Hepatocyte (in vitro differentiated cells): Measurements from ENCODE around the gene NLK. TPM values are rescaled to one million over a fixed set of nuclear protein-coding genes. Genes with fewer than 3 reads are reported as not detected.
"Not testable (repeated sequence)": the region's sequence is repeated elsewhere in the genome, so short reads cannot be mapped to it uniquely, and the experiment has no call there.

Source experiments
- DNase-seq: peaks from one replicate; pipeline ENCODE4 v3.0.0-alpha.2; 2016; ENCODE audit warnings: low spot score
- H2AFZ ChIP-seq: fragments of 200-600 bp; sonication (generic); 2 replicates; pipeline ENCODE4 v1.6.0; 2016; ENCODE audit warnings: antibody characterized with exemption, mild to moderate bottlenecking
- H3K27ac ChIP-seq: fragments of 200-600 bp; sonication (generic); 2 replicates; pipeline ENCODE4 v1.5.1; 2016; ENCODE audit warnings: mild to moderate bottlenecking
- H3K27me3 ChIP-seq: fragments of 200-600 bp; sonication (generic); 2 replicates; pipeline ENCODE4 v1.6.1; 2016
- H3K36me3 ChIP-seq: fragments of 200-600 bp; sonication (generic); replicated peaks from 2 replicates; pipeline ENCODE4 v1.5.1; 2016; ENCODE audit warnings: low read depth; ENCODE audit not compliant: insufficient read depth
- H3K4me1 ChIP-seq: fragments of 200-600 bp; sonication (generic); 2 replicates; pipeline ENCODE4 v1.5.1; 2016; ENCODE audit warnings: mild to moderate bottlenecking, moderate library complexity; ENCODE audit not compliant: insufficient read depth
- H3K4me2 ChIP-seq: fragments of 200-600 bp; sonication (generic); 2 replicates; pipeline ENCODE4 v1.6.0; 2016
- H3K4me3 ChIP-seq: fragments of 200-600 bp; sonication (generic); 2 replicates; pipeline ENCODE4 v1.5.1; 2016; ENCODE audit warnings: mild to moderate bottlenecking
- H3K79me2 ChIP-seq: fragments of 200-600 bp; sonication (generic); 2 replicates; pipeline ENCODE4 v1.6.0; 2017; ENCODE audit warnings: mild to moderate bottlenecking
- H3K9me2 ChIP-seq: fragments of 200-600 bp; sonication (generic); replicated peaks from 2 replicates; pipeline ENCODE4 v1.6.0; 2017; ENCODE audit warnings: mild to moderate bottlenecking; ENCODE audit not compliant: insufficient read depth
- H3K9me3 ChIP-seq: fragments of 200-600 bp; sonication (generic); 2 replicates; pipeline ENCODE4 v1.5.1; 2016; ENCODE audit warnings: low read depth, mild to moderate bottlenecking
- H4K20me1 ChIP-seq: fragments of 200-600 bp; sonication (generic); 2 replicates; pipeline ENCODE4 v1.6.0; 2016; ENCODE audit warnings: mild to moderate bottlenecking; ENCODE audit not compliant: insufficient read depth, poor library complexity, severe bottlenecking
- EZH2 ChIP-seq: fragments of 200-600 bp; sonication (generic); IDR thresholded peaks from 2 replicates; pipeline ENCODE4 v1.6.1; 2016; ENCODE audit warnings: antibody characterized with exemption, mild to moderate bottlenecking, borderline replicate concordance
- EZH2phosphoT487 ChIP-seq: fragments of 200-600 bp; sonication (generic); IDR thresholded peaks from one replicate; pipeline ENCODE4 v1.6.1; 2018; ENCODE audit warnings: antibody characterized with exemption, mild to moderate bottlenecking, low read depth, moderate library complexity; ENCODE audit not compliant: unreplicated experiment, severe bottlenecking
- whole genome bisulfite sequencing: methylation state at CpG from one replicate; pipeline ENCODE4 v1.1.6; 2016; ENCODE audit warnings: low lambda C conversion rate; ENCODE audit errors: missing lambda C conversion rate; 5-methylcytosine and 5-hydroxymethylcytosine counted together
- polyA plus RNA-seq: library from polyadenylated mRNA; unstranded; fragments of >200 nt; fragmentation: Nextera tagmentation; extraction: Ambion mirVana; gene quantifications from 2 replicates; pipeline ENCODE4 v1.2.1, GENCODE V29; 2016
- total RNA-seq: library from RNA; depleted of rRNA; stranded (reverse); fragments of >200 nt; gene quantifications from 2 replicates; pipeline ENCODE4 v1.2.3, GENCODE V29; 2014
- TF ChIP-seq, protein P1 (sequence below): fragments of 200-600 bp; sonication (generic); IDR thresholded peaks from 2 replicates; pipeline ENCODE4 v1.5.1; 2016; ENCODE audit warnings: antibody characterized with exemption, mild to moderate bottlenecking; ENCODE audit not compliant: poor library complexity

NLK gene
- total and polyA plus RNA-seq, 2 experiments from 2014 or later = 5.2 to 24.9 TPM

DNA sequence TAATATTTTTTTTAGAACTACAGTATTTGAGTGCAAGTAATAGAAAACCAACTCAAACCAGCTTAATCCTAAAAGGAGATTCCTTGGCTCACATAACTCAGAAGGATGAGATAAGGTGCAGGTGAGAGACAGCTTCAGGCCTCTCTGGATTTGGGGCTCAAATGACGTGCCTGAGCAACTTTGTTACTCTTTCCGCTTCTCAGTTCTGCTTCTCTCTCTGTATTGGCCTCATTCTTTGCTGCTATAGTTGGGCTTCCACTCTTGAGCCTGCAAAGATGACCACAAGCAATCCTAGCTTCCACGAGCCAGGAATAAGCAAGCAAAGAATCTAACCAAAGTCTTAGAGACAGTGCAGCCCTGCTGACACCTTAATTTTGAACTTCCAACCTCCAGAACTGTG lies 45.0 kb upstream of the NLK start:
- Histone ChIP-seq H3K79me2 (no peaks in the 10 kb centered on the region), H3K27ac (no peak overlapping the region), H3K9me3 (no peaks in the 10 kb centered on the region), H3K27me3 (no peaks in the 10 kb centered on the region), H3K4me3 (no peak overlapping the region), H3K9me2 (no peaks in the 10 kb centered on the region), H3K36me3 (no peaks in the 10 kb centered on the region), H2AFZ (no peak overlapping the region), H4K20me1 (no peaks in the 10 kb centered on the region), H3K4me2 (no peak overlapping the region), H3K4me1 (no peaks in the 10 kb centered on the region)
- 81% methylated on average over 3 of the region's 3 CpGs for WGBS
- DNase-seq = no peak
- TF ChIP-seq, protein P1, sequence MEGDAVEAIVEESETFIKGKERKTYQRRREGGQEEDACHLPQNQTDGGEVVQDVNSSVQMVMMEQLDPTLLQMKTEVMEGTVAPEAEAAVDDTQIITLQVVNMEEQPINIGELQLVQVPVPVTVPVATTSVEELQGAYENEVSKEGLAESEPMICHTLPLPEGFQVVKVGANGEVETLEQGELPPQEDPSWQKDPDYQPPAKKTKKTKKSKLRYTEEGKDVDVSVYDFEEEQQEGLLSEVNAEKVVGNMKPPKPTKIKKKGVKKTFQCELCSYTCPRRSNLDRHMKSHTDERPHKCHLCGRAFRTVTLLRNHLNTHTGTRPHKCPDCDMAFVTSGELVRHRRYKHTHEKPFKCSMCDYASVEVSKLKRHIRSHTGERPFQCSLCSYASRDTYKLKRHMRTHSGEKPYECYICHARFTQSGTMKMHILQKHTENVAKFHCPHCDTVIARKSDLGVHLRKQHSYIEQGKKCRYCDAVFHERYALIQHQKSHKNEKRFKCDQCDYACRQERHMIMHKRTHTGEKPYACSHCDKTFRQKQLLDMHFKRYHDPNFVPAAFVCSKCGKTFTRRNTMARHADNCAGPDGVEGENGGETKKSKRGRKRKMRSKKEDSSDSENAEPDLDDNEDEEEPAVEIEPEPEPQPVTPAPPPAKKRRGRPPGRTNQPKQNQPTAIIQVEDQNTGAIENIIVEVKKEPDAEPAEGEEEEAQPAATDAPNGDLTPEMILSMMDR = no peak
- no peak for TF ChIP-seq EZH2phosphoT487
- TF ChIP-seq EZH2 = no peak

DNA sequence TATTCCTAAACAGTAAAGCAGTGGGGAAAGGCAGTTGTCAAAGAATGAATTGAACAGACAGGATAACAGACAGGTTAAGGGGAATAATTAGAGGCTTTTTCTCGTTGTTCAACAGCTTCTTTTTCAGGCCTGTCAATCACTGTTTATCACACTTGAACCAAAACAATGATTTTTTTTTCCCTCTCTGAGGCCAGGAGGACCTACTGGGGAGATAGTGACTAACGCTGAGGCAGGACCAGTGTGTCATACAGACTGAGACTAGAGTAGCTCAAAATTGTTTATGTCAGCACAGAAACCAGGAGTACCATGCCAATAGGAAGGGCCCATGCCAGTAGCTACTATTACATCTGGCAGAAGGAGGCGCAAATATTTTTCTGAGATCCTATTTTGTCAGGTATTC lies 41.3 kb upstream of the NLK start:
- Histone ChIP-seq H3K27ac (no peak overlapping the region), H3K4me3 (no peak overlapping the region), H3K79me2 (no peaks in the 10 kb centered on the region), H3K9me2 (no peaks in the 10 kb centered on the region), H3K27me3 (no peaks in the 10 kb centered on the region), H3K36me3 (no peaks in the 10 kb centered on the region), H4K20me1 (no peaks in the 10 kb centered on the region), H3K4me1 (no peaks in the 10 kb centered on the region), H2AFZ (no peak overlapping the region), H3K4me2 (no peak overlapping the region), H3K9me3 (no peaks in the 10 kb centered on the region)
- no peak for TF ChIP-seq EZH2phosphoT487
- no peak for TF ChIP-seq EZH2
- TF ChIP-seq, protein P1 = no peak
- DNase-seq = no peak
- 51% methylated on average over 3 of the region's 3 CpGs for WGBS

DNA sequence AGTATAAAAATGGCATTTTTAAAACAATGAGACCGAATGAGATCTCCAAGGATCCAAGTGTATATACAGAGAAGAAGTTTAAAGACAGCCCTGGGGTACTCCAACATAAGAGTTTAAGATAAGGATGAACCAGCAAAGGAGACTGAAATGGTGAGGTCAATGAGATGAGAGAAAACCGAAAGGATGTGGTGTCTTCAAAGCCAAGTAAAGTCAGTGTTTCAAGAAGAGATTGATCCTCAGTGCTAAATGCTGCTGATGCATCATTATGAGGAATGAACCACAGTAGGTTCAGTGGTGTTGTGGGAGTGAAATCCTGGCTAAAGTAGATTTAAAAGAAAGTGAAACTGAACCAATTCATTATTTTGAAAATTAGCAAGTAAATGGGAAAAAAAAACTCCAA lies 38.1 kb upstream of the NLK start:
- H3K27ac ChIP-seq = no peak overlapping the region
- H3K9me2 ChIP-seq = no peaks in the 10 kb centered on the region
- WGBS = 82% methylated on average over 2 of the region's 2 CpGs
- no peaks in the 10 kb centered on the region for H3K9me3 ChIP-seq
- no peak for DNase-seq
- no peaks in the 10 kb centered on the region for H4K20me1 ChIP-seq
- no peaks in the 10 kb centered on the region for H3K36me3 ChIP-seq
- no peak overlapping the region for H3K4me2 ChIP-seq
- no peak for TF ChIP-seq EZH2
- TF ChIP-seq, protein P1 = no peak
- TF ChIP-seq EZH2phosphoT487 = no peak
- H3K27me3 ChIP-seq = no peaks in the 10 kb centered on the region
- no peaks in the 10 kb centered on the region for H3K79me2 ChIP-seq
- no peak overlapping the region for H3K4me3 ChIP-seq
- H3K4me1 ChIP-seq = no peaks in the 10 kb centered on the region
- H2AFZ ChIP-seq = no peak overlapping the region

DNA sequence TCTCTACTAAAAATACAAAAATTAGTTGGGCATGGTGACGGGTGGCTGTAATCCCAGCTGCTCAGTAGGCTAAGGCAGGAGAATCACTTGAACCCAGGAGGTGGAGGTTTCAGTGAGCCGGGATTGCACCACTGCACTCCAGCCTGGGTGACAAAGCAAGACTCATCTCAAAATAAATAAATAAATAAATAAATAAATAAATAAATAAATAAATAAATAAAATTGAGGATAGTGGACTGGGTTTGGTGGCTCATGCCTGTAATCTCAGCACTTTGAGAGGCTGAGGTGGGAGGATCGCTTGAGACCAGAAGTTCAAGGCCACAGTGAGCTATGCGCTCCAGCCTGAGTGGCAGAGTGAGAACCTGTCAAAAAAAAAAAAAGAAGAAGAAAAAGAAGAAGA lies 34.6 kb upstream of the NLK start:
- H4K20me1 ChIP-seq, H3K4me2 ChIP-seq, H3K4me3 ChIP-seq, H3K79me2 ChIP-seq, DNase-seq, H3K27ac ChIP-seq, H3K9me3 ChIP-seq, H3K36me3 ChIP-seq, H3K27me3 ChIP-seq, H3K4me1 ChIP-seq, H3K9me2 ChIP-seq, H2AFZ ChIP-seq: not testable (repeated sequence)
- whole genome bisulfite sequencing = 88% methylated on average over 4 of the region's 4 CpGs
